Measurements from ENCODE around the gene LRRC47.

DNA sequence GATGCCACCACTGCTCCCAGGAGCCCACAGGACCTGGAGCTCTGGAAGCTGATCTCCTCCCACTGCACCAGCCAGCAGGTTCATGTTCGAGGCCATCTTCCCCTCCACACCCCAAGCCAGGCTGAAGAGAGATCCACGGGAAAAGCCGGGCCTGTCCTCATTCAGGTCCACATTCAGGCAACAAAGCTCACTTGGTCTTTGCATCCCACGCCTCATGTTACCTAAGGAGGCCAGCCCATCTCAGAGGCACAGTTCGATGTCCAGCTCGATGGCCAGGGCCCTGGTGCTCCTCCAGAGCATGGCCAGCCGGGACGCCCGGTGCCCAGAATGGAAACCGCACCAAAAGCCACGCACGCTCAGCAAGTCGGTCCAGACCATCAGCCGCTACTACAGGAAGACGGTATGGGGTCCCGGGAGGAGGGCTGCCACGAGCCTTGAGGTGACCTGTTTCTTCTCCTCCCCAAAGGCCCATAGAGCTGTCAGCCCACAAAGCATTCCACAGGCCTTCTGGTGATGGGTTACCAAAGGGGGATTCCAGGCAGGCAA is 43.8 kb downstream of the LRRC47 start, which contains the start of gene CCDC27:
- TF ChIP-seq CTCF (IDR thresholded peaks at IDR 0.05; ENCODE audit: insufficient read depth, low read length) (no peak), POLR2AphosphoS5 (IDR thresholded peaks at IDR 0.05; ENCODE audit: low read depth) (no peak), REST (IDR thresholded peaks at IDR 0.05; ENCODE audit: insufficient replicate concordance, low read depth) (no peak), GABPA (IDR thresholded peaks at IDR 0.05; ENCODE audit: low read depth) (no peak), SPI1 (IDR thresholded peaks at IDR 0.05; ENCODE audit: borderline replicate concordance, low read depth) (no peak)

Data from HL-60 (cell line).